ENCODE measurements around the gene GINS3. TPM values are rescaled to one million over a fixed set of nuclear protein-coding genes. Genes with fewer than 3 reads are reported as not detected.

Gene GINS3
- total and polyA plus RNA-seq, 7 experiments from 2014 or later = 0.66 to 13.3 (median 1.7) TPM

- Histone ChIP-seq H3K9me3 (ENCODE audit: control insufficient read depth in 2 of 3, low read length in 3 of 3) (no peaks in the 10 kb centered on the region), H3K27me3 (ENCODE audit: control insufficient read depth in 2 of 2, insufficient read depth in 2 of 2, low read length in 2 of 2) (no peaks in the 10 kb centered on the region), H3K36me3 (ENCODE audit: control insufficient read depth in 2 of 3, insufficient read depth in 3 of 3, low read length in 3 of 3) (no peaks in the 10 kb centered on the region), H3K27ac (ENCODE audit: low read depth, low read length) (no peak overlapping the region), H3K4me1 (ENCODE audit: control insufficient read depth in 2 of 2, insufficient read depth in 2 of 2, low read length in 2 of 2) (peaks cover 0 to 4% of the 10 kb centered on the region in 2 donors), H3K4me3 (ENCODE audit: low read length) (no peak overlapping the region)
- intact Hi-C loops (cut with micrococcal nuclease) = no loop called here
- no peaks in the 10 kb centered on the region for H3K36me3 Mint-ChIP-seq
- H3K27ac Mint-ChIP-seq = no peak overlapping the region
- H3K4me1 Mint-ChIP-seq = peaks cover 3 to 11% (median 5%) of the 10 kb centered on the region in 7 donors
- ChIA-PET POLR2A (no interaction called here), CTCF (no interaction called here)
- no peak for DNase-seq
- H3K9me3 Mint-ChIP-seq = peaks cover 0 to 3% (median 0%) of the 10 kb centered on the region in 11 donors
- no peak for ATAC-seq
- H3K27me3 Mint-ChIP-seq = peaks cover 5 to 20% (median 11%) of the 10 kb centered on the region in 5 donors
- H3K4me3 Mint-ChIP-seq = no peak overlapping the region
These were observed 28.8 kb downstream of the GINS3 start for GRCh38 chr16:58421059-58421458.

- ChIA-PET CTCF (interaction anchor here (0.6 kb wide), 1 partner anchor 145 kb away, joined by 3 read pairs; no protein-coding TSS in a partner anchor), POLR2A (no interaction called here)
- Mint-ChIP-seq H3K27ac (no peak overlapping the region), H3K4me3 (no peak overlapping the region), H3K36me3 (no peaks in the 10 kb centered on the region), H3K27me3 (peaks cover 5 to 20% (median 12%) of the 10 kb centered on the region in 5 donors), H3K4me1 (peaks cover 5 to 14% (median 8%) of the 10 kb centered on the region in 7 donors), H3K9me3 (peaks cover 0 to 3% (median 0%) of the 10 kb centered on the region in 11 donors)
- no peaks in the 10 kb centered on the region for H3K9me3 ChIP-seq (ENCODE audit: control insufficient read depth in 2 of 3, low read length in 3 of 3)
- intact Hi-C loops (cut with micrococcal nuclease) = no loop called here
- no peak overlapping the region for H3K4me3 ChIP-seq (ENCODE audit: low read length)
- peaks cover 0 to 6% of the 10 kb centered on the region in 2 donors for H3K4me1 ChIP-seq (ENCODE audit: control insufficient read depth in 2 of 2, insufficient read depth in 2 of 2, low read length in 2 of 2)
- no peaks in the 10 kb centered on the region for H3K36me3 ChIP-seq (ENCODE audit: control insufficient read depth in 2 of 3, insufficient read depth in 3 of 3, low read length in 3 of 3)
- ATAC-seq = no peak
- no peaks in the 10 kb centered on the region for H3K27me3 ChIP-seq (ENCODE audit: control insufficient read depth in 2 of 2, insufficient read depth in 2 of 2, low read length in 2 of 2)
- no peak for DNase-seq
- no peak overlapping the region for H3K27ac ChIP-seq (ENCODE audit: low read depth, low read length)
These were observed 29.3 kb downstream of the GINS3 start for GRCh38 chr16:58421529-58421928.

GRCh38 chr16:58422809-58423208 is 30.5 kb downstream of the GINS3 start:
- Mint-ChIP-seq H3K4me3 (no peak overlapping the region), H3K36me3 (no peaks in the 10 kb centered on the region), H3K27ac (no peak overlapping the region), H3K4me1 (peaks cover 5 to 22% (median 15%) of the 10 kb centered on the region in 7 donors), H3K27me3 (peaks cover 5 to 19% (median 14%) of the 10 kb centered on the region in 5 donors), H3K9me3 (peaks cover 0 to 3% (median 0%) of the 10 kb centered on the region in 11 donors)
- H3K27me3 ChIP-seq (ENCODE audit: control insufficient read depth in 2 of 2, insufficient read depth in 2 of 2, low read length in 2 of 2) = no peaks in the 10 kb centered on the region
- no peaks in the 10 kb centered on the region for H3K9me3 ChIP-seq (ENCODE audit: control insufficient read depth in 2 of 3, low read length in 3 of 3)
- H3K36me3 ChIP-seq (ENCODE audit: control insufficient read depth in 2 of 3, insufficient read depth in 3 of 3, low read length in 3 of 3) = no peaks in the 10 kb centered on the region
- H3K4me3 ChIP-seq (ENCODE audit: low read length) = no peak overlapping the region
- no peak overlapping the region for H3K27ac ChIP-seq (ENCODE audit: low read depth, low read length)
- ChIA-PET POLR2A (no interaction called here), CTCF (no interaction called here)
- intact Hi-C loops (cut with micrococcal nuclease) = no loop called here
- no peak for ATAC-seq
- no peak for DNase-seq
- H3K4me1 ChIP-seq (ENCODE audit: control insufficient read depth in 2 of 2, insufficient read depth in 2 of 2, low read length in 2 of 2) = peaks cover 0 to 6% of the 10 kb centered on the region in 2 donors

GRCh38 chr16:58425245-58425644 is 33.0 kb downstream of the GINS3 start:
- H3K4me1 ChIP-seq (ENCODE audit: control insufficient read depth in 2 of 2, insufficient read depth in 2 of 2, low read length in 2 of 2) = peaks cover 0 to 6% of the 10 kb centered on the region in 2 donors
- no peaks in the 10 kb centered on the region for H3K27me3 ChIP-seq (ENCODE audit: control insufficient read depth in 2 of 2, insufficient read depth in 2 of 2, low read length in 2 of 2)
- Mint-ChIP-seq H3K27ac (peak overlapping the region in 1 of 9 donors; percentile 45), H3K4me1 (peaks cover 5 to 22% (median 12%) of the 10 kb centered on the region in 7 donors), H3K9me3 (peaks cover 0 to 3% (median 0%) of the 10 kb centered on the region in 11 donors), H3K36me3 (no peaks in the 10 kb centered on the region), H3K27me3 (peaks cover 5 to 30% (median 8%) of the 10 kb centered on the region in 5 donors), H3K4me3 (peak overlapping the region in 1 of 10 donors; percentile 9)
- no peak for DNase-seq
- no peak overlapping the region for H3K4me3 ChIP-seq (ENCODE audit: low read length)
- ATAC-seq = no peak
- no peaks in the 10 kb centered on the region for H3K36me3 ChIP-seq (ENCODE audit: control insufficient read depth in 2 of 3, insufficient read depth in 3 of 3, low read length in 3 of 3)
- intact Hi-C loops (cut with micrococcal nuclease) = no loop called here
- CTCF ChIA-PET = no interaction called here
- POLR2A ChIA-PET = no interaction called here
- H3K27ac ChIP-seq (ENCODE audit: low read depth, low read length) = no peak overlapping the region
- H3K9me3 ChIP-seq (ENCODE audit: control insufficient read depth in 2 of 3, low read length in 3 of 3) = no peaks in the 10 kb centered on the region

GRCh38 chr16:58425756-58426494 is 33.7 kb downstream of the GINS3 start:
- H3K36me3 ChIP-seq (ENCODE audit: control insufficient read depth in 2 of 3, insufficient read depth in 3 of 3, low read length in 3 of 3) = no peaks in the 10 kb centered on the region
- no peak overlapping the region for H3K4me3 ChIP-seq (ENCODE audit: low read length)
- no peaks in the 10 kb centered on the region for H3K36me3 Mint-ChIP-seq
- H3K9me3 Mint-ChIP-seq = peaks cover 0 to 3% (median 0%) of the 10 kb centered on the region in 11 donors
- H3K4me1 ChIP-seq (ENCODE audit: control insufficient read depth in 2 of 2, insufficient read depth in 2 of 2, low read length in 2 of 2) = peaks cover 0 to 6% of the 10 kb centered on the region in 2 donors
- H3K27me3 ChIP-seq (ENCODE audit: control insufficient read depth in 2 of 2, insufficient read depth in 2 of 2, low read length in 2 of 2) = no peaks in the 10 kb centered on the region
- ChIA-PET POLR2A (interaction anchor here (0.7 kb wide), 1 partner anchor 104 kb away, joined by 4 read pairs; no protein-coding TSS in a partner anchor), CTCF (no interaction called here)
- H3K27ac ChIP-seq (ENCODE audit: low read depth, low read length) = no peak overlapping the region
- H3K4me1 Mint-ChIP-seq = peaks cover 5 to 22% (median 12%) of the 10 kb centered on the region in 7 donors
- peak overlapping the region in 2 of 9 donors; percentile 63 to 65 for H3K27ac Mint-ChIP-seq
- intact Hi-C loops (cut with micrococcal nuclease) = no loop called here
- peaks cover 0 to 32% (median 8%) of the 10 kb centered on the region in 5 donors for H3K27me3 Mint-ChIP-seq
- ATAC-seq (peak; percentile 82), DNase-seq (peak in 2 of 9 donors; percentile 1 to 25)
- peak overlapping the region in 6 of 10 donors; percentile 12 to 71 (median 28) for H3K4me3 Mint-ChIP-seq
- H3K9me3 ChIP-seq (ENCODE audit: control insufficient read depth in 2 of 3, low read length in 3 of 3) = no peaks in the 10 kb centered on the region

- Mint-ChIP-seq H3K27me3 (peaks cover 0 to 32% (median 8%) of the 10 kb centered on the region in 5 donors), H3K36me3 (no peaks in the 10 kb centered on the region), H3K4me1 (peaks cover 5 to 22% (median 12%) of the 10 kb centered on the region in 7 donors), H3K9me3 (peaks cover 0 to 3% (median 0%) of the 10 kb centered on the region in 11 donors), H3K4me3 (peak overlapping the region in 1 of 10 donors; percentile 16), H3K27ac (peak overlapping the region in 2 of 9 donors; percentile 11 to 29)
- Histone ChIP-seq H3K27me3 (ENCODE audit: control insufficient read depth in 2 of 2, insufficient read depth in 2 of 2, low read length in 2 of 2) (no peaks in the 10 kb centered on the region), H3K27ac (ENCODE audit: low read depth, low read length) (no peak overlapping the region), H3K4me1 (ENCODE audit: control insufficient read depth in 2 of 2, insufficient read depth in 2 of 2, low read length in 2 of 2) (peaks cover 0 to 6% of the 10 kb centered on the region in 2 donors), H3K4me3 (ENCODE audit: low read length) (no peak overlapping the region), H3K36me3 (ENCODE audit: control insufficient read depth in 2 of 3, insufficient read depth in 3 of 3, low read length in 3 of 3) (no peaks in the 10 kb centered on the region), H3K9me3 (ENCODE audit: control insufficient read depth in 2 of 3, low read length in 3 of 3) (no peaks in the 10 kb centered on the region)
- CTCF ChIA-PET = no interaction called here
- POLR2A ChIA-PET = no interaction called here
- intact Hi-C loops (cut with micrococcal nuclease) = no loop called here
- ATAC-seq (no peak), DNase-seq (no peak)
These were observed 34.7 kb downstream of the GINS3 start for GRCh38 chr16:58426966-58427365.

All from naive thymus-derived CD4-positive, alpha-beta T cell (primary cell).